NCI-H748 (cell line): ENCODE measurements around the gene AP2A1.
"Not testable (repeated sequence)": the region's sequence is repeated elsewhere in the genome, so short reads cannot be mapped to it uniquely, and the experiment has no call there.

Source experiments
- DNase-seq: peaks from one replicate; lab custom pipeline; 2025; ENCODE audit not compliant: unreplicated experiment; lab: John Stamatoyannopoulos, UW

The AP2A1 gene

DNA sequence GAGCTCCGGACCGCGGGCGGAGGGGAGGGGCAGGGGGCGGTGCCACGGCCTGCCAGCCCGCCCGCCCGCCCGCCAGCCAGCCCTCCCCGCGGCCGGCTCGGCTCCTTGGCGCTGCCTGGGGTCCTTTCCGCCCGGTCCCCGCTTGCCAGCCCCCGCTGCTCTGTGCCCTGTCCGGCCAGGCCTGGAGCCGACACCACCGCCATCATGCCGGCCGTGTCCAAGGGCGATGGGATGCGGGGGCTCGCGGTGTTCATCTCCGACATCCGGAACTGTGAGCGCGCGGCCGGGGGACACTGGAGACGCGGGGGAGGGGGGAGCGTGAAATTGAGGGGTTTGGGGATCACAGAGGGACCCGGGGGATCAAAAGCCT, at the start of gene AP2A1:
AP2A1 (plus strand) TSS at position 72 of the 370 bp plus-strand sequence; CDS start at position 205, 133 bp downstream.
- no peak for DNase-seq

- DNase-seq, result no peak
Measured at GRCh38 chr19:49718511-49718910, 48.3 kb upstream of the AP2A1 start.

GRCh38 chr19:49718991-49719390, 47.8 kb upstream of the AP2A1 start:
- DNase-seq, result no peak

DNA sequence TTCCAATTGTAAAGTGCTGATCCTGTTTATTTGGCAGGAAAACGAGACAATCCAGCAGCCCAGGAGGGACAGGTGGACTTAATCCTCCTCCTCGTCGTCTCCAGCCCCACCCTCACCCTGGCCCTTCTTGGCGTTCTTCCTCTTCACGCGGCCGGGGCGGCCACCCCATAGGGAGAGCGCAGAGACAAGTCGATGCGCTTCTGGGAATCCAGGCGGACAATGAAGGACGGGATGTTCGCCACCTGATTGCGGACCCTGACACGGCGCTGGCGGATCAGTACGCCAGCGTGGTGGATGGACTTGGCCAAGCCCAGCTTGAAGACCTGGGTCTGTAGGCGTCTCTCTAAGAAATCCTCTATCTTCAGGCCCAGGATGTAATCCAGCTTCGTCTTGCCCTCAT, 47.4 kb upstream of the AP2A1 start:
- DNase-seq, result not testable (repeated sequence)

GRCh38 chr19:49727217-49728030, 39.4 kb upstream of the AP2A1 start:
- no peak for DNase-seq

- DNase-seq, result no peak
Measured at GRCh38 chr19:49730166-49730565, 36.6 kb upstream of the AP2A1 start.

- no peak for DNase-seq
Measured at GRCh38 chr19:49738268-49738667, 28.5 kb upstream of the AP2A1 start.

GRCh38 chr19:49739098-49739497, 27.7 kb upstream of the AP2A1 start:
- DNase-seq, result no peak

GRCh38 chr19:49739933-49740332, 26.9 kb upstream of the AP2A1 start:
- no peak for DNase-seq

DNA sequence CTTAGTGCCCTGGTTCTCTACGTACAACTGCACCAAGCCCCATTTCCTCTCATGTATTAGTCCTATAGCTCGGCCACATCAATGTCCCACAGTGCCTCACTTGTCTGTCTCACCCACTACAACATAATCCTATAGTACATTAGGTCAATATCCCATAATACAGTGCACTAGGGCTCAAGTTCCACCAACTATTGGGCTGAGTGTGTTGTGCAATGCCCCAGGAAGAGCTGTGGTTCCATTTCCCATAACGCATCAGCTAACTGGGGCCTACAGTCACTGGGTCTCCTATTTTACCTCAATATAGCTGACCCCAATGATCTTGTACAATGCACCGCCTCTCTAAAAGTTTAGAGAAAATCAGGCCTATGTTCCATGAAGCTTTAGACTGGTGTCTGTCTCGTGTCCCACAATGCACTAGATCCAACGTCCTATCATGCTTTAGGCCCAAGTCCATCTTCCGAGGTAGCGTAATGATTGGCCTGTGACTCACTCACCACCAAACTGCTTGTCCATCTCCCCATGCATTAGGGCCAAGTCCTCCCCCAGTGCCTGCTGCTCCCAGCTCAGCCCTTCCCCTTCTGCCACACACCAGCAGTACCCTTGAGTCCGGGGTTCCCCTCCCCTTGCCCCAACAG, 25.5 kb upstream of the AP2A1 start:
- DNase-seq, result no peak

DNA sequence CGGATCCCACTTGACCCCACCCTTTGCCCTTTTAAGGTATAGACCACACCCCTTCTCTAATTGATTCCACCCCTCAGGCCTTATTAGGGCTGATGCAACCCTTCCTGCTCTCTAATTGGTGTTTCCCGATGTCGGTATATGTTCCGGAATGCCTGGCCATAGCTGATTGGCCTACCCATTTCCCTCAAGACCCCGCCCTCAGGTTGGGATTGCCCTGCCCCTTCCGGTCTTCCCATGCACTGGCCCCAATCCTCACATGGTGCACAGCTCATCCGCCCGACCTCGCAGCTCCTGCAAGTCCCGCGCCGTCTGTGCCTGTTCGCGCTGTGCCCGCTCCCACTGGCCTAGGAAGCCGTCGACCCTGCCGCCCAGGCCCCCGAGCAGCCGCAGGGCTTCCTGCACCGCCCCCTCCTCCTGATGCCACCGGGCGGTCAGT, 21.8 kb upstream of the AP2A1 start:
- DNase-seq, result no peak

GRCh38 chr19:49746206-49746958, 20.4 kb upstream of the AP2A1 start:
- DNase-seq, result peak; percentile 29

- DNase-seq, result no peak
Measured at GRCh38 chr19:49749055-49749716, 17.6 kb upstream of the AP2A1 start.

- DNase-seq, result no peak
Measured at GRCh38 chr19:49749771-49750170, 17.0 kb upstream of the AP2A1 start.

DNA sequence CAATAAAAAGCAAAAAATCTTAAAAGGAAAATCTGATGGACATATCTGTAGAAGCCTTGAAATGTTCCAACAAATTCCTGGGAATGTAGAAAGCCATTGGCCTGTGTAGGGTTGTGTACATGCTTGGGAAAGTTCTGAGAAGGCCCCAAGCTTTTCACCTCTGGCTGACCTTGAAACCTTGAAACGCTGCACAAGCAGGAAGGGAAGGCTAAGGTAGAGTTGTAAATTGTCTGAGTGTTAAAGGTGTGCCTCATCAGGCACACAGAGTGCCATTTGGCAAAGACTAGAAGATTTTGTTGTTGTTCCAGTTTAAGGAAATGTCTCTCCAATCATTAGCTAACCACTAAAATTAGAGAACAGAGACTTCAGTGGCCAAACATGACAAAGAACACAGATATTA, 14.1 kb upstream of the AP2A1 start:
- DNase-seq, result no peak

GRCh38 chr19:49755956-49756355, 10.8 kb upstream of the AP2A1 start:
- no peak for DNase-seq

DNA sequence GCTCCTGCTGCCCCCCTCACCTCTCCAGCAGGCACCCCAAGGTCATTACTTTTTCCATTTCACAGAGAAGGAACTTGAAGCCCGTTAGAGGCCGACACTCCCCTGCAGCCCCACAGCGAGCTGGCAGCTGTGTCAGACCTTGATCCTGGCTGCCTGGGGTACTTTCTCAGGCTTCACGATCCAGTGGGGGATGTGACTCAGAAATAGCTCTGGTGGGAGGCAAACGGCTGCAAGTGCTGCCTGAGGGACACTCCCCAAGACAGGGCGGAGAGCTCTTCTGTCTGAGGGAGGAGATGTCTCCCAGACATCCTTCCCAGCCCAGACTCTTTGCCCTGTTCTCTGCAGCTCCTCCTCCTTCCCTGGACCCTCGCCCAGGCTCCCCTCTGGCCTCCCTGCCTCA, 8.5 kb upstream of the AP2A1 start:
- DNase-seq, result no peak

DNA sequence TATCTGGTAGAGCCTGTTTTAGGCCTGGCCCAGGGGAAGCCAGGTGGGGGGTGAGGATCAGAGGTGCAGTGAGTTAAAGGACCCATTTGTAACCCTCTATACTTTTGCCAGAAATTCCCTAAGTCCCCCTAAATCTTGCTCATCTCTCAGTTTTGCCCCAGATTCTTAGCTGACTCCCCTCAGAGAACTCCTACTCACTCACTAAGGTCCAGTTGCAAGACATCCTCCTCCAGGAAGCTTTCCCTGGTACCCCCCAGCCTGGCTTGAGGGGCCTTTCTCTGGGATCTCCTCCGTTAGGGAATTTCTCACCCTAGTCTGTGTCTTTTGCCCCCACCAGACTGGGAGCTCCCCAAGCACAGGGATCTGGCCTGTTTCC, 5.6 kb upstream of the AP2A1 start:
- DNase-seq, result no peak

- DNase-seq, result no peak
Measured at GRCh38 chr19:49761625-49762311, 5.0 kb upstream of the AP2A1 start.

- no peak for DNase-seq
Measured at GRCh38 chr19:49763230-49763629, 3.6 kb upstream of the AP2A1 start, which contains the start of gene TSKS. Gene TSKS (minus strand): TSS chr19:49763306. CDS start chr19:49763247, 59 bp downstream.

DNA sequence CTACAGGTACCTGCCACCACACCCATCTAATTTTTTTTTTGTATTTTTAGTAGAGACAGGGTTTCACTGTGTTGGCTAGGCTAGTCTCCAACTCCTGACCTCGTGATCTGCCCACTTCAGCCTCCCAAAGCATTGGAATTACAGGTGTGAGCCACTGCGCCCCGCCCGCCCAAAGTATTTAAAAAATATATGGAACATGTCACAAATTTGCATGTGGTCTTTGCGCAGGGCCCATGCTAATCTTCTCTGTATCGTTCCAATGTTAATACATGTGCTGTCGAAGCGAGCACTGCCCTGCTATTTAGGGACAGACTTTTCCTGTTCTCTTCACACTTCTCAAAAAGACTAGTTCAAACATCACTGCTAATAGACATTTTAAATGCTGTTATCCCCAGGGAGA, 2.5 kb upstream of the AP2A1 start:
- no peak for DNase-seq
